GM19397 (cell line): ENCODE results near the gene GRB7.
"Not testable (repeated sequence)": the region's sequence is repeated elsewhere in the genome, so short reads cannot be mapped to it uniquely, and the experiment has no call there.

ENCODE experiments used
- ATAC-seq: cut with Tn5 transposase; IDR thresholded peaks from one replicate; pipeline ENCODE4 v1.9.1; 2021; ENCODE audit warnings: mild to moderate bottlenecking, moderate library complexity; ENCODE audit not compliant: unreplicated experiment

Gene GRB7

DNA sequence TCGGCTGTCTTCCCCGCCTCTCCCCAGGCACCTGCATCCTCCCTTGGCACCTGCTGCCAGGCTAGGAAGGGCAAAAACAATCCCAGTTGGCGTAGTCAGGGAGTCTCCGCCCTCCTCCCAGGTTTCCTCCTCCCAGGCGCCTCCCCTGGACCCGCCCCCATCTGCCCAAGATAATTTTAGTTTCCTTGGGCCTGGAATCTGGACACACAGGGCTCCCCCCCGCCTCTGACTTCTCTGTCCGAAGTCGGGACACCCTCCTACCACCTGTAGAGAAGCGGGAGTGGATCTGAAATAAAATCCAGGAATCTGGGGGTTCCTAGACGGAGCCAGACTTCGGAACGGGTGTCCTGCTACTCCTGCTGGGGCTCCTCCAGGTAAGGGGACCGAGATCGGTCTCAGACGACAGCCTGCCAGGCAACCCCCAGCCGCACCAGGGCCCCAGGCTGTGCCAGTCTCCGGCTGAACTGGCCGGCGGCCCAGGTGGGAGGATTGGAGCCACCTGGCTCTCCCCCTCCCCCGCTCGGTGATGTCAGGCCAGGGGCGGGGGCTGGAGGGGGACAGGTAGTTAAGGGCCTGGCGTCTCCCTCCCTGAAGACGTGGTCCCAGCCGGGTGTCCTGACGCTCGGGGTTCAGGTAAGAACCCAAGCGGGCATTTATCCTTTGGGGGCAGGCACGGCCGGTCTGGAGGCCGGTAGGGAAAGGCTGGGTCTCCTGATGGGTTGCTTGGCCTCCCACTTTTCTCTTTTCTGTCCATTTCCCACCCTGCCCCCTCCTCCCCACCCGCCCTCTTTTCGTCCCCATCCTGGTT, at the start of gene GRB7:
Gene GRB7 (plus strand): TSS at position 179 of the 808 bp plus-strand sequence. CDS start 4,364 bp downstream, outside the sequence.
- ATAC-seq = no peak

DNA sequence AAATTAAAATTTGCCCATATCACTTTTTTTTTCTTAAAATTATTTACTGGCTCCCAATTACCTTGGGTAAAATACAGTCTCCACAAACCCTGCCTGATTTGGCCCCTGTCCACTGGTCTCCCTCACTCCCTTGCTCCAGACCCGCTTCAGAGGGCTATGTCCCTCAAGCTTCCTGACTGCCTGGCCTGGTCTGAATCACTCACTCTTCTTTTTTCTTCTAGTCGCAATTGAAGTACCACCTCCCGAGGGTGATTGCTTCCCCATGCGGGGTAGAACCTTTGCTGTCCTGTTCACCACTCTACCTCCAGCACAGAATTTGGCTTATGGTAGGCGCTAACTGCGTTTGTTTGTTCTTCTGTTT, 49.3 kb upstream of the GRB7 start:
- ATAC-seq = no peak

DNA sequence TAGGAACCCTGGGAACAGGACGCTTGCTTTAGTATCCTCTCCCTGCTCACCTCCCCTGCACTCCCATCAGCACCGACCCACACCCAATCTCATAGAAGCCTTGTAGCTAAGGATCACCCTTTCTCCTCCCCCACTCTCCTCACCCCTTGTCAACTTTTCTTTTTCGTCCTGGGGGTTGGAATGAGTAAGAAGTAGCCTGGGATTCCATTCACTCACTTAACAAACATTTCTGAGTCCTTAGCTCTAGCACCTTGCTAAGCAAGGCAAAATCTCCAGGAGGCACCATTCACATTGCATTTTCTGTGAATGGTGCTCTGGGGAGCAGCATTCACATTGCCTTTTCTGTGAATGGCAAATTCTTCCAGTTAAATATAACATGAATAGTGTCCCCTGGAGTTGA, 48.8 kb upstream of the GRB7 start:
- no peak for ATAC-seq

DNA sequence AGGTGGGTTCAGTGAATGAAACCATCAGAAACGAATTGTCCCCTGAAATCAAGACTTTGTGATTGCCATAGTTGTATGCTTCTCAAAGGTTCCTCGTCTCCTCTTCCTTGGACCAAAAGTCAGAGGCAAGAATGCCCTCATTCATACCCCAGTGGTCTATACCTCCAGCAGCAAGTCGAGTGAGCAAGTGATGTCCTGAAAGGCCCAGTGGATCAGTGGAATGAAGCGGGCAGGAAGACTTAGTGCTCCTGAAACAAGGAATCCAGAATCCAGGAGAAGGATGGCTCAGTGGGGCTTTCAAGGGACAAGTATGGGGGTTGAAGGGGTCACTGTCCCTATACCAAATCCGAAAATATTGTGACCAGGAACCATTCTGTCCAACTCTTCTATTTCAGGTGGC, 43.1 kb upstream of the GRB7 start:
- no peak for ATAC-seq

DNA sequence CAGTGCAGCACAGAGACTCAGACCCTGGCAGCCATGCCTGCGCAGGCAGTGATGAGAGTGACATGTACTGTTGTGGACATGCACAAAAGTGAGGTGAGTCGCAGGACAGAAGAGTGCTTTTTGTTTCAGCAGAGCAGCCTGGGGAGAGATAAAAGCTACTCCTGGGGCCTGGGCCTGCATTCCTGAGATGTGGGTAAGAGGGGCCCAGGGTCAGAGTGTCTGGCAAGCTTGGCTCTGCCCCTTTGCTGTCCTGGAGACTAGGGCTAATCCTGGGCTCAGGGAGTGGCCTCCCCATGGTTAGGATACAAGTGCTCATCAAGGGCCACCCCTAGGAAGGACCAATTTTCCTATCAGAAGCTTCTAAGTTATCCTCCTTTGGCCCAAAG, 42.7 kb upstream of the GRB7 start:
- ATAC-seq = no peak

DNA sequence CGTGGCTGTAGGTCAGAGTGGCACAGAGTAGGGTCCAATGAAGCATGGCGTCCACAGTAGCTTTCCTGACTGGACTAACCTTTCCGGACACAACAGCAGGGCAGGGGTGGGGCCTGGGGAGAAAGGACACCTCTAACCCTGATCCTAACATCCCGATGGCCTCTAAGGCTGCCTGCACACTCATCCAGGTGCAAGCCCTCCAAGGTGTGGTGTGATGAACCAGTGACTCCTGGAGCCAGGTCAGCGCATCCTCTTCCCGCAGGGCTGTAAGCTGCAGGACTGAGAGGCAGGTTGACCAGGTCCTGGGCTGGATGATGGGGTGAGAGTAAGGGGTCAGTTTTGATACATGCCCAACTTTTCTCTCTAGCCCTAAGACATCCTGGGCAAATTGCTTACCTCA, 41.0 kb upstream of the GRB7 start:
- no peak for ATAC-seq

DNA sequence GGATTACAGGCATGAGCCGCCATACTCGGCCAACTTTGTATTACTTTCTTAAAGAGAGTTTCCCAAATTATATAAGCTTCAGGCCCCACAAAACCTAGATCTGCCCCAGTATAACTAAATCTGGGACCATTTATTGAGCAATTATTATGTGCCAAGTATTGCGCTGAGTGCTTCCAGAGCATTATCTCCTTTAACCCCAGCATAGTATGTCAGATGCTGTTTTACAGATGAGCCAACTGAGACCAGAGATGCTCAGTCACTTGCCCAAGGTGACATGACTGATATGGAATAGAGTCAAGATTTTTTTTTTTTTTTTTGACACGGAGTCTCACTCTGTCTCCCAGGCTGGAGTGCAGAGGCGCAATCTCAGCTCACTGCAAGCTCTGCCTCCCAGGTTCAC, 39.8 kb upstream of the GRB7 start:
- no peak for ATAC-seq

DNA sequence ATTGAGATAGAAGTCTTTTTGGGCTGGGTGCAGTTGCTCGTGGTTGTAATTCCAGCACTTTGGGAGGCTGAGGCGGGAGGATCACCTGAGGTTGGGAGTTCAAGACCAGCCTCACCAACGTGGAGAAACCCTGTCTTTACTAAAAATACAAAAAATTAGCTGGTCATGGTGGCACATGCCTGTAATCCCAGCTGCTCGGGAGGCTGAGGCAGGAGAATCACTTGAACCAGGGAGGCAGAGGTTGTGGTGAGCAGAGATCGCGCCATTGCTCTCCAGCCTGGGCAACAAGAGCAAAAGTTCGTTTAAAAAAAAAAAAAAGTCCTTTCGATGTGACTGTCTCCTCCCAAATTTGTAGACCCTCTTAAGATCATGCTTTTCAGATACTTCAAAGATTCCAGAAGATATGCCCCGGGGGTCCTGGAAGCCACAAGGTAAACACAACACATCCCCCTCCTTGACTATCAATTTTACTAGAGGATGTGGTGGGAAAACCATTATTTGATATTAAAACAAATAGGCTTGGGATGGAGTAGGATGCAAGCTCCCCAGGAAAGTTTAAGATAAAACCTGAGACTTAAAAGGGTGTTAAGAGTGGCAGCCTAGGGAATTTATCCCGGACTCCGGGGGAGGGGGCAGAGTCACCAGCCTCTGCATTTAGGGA, 38.5 kb upstream of the GRB7 start:
- not testable (repeated sequence) for ATAC-seq

DNA sequence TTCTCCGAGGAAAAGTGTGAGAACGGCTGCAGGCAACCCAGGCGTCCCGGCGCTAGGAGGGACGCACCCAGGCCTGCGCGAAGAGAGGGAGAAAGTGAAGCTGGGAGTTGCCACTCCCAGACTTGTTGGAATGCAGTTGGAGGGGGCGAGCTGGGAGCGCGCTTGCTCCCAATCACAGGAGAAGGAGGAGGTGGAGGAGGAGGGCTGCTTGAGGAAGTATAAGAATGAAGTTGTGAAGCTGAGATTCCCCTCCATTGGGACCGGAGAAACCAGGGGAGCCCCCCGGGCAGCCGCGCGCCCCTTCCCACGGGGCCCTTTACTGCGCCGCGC, 38.0 kb upstream of the GRB7 start, which contains the start of gene ERBB2:
Gene ERBB2 (plus strand): TSS at position 247 of the 330 bp plus-strand sequence. CDS start 175 bp downstream, outside the sequence.
- no peak for ATAC-seq

DNA sequence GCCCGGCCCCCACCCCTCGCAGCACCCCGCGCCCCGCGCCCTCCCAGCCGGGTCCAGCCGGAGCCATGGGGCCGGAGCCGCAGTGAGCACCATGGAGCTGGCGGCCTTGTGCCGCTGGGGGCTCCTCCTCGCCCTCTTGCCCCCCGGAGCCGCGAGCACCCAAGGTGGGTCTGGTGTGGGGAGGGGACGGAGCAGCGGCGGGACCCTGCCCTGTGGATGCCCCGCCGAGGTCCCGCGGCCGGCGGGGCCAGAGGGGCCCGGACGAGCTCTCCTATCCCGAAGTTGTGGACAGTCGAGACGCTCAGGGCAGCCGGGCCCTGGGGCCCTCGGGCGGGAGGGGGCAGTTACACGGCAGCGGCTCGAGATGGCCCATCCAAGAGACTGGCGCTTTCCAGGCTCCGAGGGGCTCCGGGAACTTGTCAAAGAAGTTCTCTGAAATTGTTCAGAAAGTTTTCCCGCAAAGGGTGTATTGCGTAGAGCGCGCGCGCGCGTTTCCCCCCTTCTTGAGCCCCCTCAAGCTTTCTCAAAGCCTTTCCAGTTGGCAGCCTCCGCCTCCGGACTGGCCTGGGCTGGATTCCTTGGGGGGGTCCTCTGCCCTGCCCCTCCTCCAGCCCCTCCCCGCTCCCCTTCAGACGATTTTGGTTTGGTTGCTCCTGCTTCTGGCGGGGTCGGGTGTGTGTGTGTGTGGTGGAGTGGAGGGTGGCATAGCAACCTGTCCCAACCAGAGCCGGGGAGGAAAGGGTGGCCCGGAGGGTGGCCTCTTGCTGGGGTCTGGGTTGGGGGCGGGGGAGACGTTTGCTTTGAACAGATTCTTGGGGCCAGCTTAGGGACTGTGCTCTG, 37.4 kb upstream of the GRB7 start:
- no peak for ATAC-seq

DNA sequence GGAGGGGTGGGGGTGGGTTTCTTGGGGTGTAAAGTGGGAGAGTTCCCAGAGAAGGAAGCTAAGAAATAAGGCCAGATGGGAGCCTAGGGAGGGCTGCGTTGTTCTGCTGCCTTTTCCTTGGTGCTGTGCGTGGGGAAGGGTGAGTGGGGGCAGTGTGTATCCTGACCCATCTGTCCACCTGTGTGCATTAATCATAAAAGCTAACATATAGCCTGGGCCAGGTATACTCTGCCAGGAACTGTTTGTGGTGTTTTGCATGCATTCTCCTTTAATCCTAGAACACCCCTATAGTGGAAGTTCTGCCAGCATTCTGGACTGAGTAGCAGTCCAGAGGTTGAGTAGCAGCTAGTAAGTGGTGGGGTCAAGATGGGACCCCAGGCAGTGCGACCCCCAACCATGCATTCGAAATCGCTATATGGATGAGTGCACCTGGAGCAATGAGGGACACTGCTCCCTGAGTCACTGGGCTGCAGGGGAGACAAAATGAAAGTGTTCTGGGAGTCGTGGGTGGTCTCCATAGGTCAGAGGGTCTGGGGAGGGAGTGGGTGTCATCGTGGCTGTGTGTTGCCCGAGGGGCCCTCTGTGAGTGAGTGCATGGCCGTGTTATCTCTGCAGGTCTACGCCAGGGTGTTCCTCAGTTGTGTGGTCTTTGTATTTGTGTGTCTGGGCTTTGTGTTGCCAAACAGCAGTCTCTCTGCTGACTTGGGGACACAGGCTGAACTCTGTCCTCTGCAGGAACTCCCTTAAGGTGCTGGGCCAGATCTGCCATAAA, 36.5 kb upstream of the GRB7 start:
- ATAC-seq = no peak

DNA sequence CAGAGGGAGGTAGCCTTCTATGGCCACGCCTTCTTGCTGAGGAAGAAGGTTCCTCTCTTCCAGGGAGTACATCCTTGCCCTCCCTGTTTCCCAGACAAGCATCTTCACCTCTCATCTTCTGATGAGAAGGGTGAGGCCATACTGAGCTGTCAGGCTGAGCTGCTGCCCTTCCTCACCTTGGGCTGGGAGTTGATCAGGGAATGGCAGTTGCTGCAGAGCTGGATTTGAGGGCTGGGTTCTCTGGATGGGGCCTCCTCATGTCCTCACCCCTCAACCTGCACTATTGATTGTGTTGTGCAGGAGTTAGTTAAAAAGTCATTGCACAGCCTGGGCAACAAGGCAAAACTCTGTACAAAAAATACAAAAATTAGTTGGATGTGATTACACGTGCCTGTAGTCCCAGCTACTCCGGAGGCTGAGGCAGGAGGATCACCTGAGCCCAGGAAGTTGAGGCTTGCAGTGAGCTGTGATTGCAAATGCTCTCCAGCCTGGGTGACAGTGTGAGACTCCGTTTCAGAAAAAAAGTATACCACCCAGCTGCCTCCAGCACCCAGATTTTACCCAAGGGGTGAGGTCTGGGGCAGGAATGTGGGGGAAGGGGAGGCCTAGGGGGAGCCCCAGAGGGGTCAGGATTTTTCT, 35.8 kb upstream of the GRB7 start:
- no peak for ATAC-seq

DNA sequence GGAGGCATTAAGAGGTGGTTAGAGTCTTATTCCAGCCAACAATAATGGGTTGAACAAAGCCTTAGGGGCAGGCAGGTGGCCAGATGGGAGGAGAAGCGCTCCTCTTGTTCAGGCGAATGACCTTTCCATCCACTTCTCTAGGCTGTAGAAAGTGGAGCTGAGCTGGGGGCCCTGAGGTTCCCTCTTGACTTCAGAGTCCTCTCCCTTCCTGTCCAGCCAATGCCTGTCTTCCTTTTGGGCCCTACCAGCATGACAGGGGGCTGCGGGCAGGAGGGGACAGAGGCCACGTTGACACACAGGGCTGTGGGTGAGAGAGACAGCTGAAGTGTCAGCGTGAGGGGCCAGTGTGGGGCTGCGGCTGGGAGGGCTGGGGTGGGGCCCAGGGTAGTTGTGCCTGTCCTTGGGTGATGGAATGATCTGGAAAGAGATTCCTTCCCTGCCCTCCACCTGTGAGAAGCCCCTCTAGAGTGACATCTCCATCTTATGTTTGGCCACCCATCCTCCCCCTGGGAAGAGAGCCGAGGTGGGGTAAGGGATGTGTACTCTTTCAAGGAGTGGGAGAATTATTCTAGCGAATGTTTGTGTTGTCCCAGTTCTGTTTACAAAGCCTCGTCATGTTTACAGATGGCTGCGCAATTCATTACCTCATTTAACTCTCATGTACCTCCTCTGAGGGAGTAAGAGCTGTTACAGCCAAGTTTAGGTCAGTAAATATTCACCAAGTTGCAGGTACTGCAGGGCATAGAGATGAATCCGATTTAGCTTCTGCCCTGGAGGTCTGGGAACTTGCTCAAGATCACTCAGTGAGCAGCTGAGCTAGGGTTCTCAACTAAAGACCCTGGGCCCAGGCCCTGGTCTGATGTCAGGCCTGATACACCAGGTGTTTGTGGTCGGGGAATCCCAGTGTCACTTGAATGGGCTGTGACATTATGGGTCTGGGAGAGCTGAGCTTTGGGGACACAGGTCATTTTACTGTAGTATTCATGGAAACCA, 34.5 kb upstream of the GRB7 start:
- no peak for ATAC-seq

DNA sequence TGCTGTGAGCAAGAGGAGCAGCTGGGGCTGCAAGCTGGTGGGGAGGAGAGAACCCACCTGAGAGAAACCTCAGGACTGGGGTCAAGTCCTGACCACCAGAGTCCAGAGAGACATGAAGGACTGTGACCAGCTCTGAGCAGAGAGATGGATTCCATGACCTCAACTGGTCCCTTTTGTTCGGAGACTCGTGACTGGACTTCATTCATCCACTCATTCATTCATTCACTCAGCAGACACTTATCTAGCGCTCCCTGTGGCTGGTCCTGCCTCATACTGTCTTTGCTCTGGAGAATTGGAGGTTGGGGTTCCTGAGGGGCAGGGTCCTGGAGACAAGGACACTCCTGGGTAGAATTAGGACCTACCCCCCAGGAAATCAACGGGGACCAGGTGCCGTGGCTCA, 33.8 kb upstream of the GRB7 start:
- ATAC-seq = no peak

DNA sequence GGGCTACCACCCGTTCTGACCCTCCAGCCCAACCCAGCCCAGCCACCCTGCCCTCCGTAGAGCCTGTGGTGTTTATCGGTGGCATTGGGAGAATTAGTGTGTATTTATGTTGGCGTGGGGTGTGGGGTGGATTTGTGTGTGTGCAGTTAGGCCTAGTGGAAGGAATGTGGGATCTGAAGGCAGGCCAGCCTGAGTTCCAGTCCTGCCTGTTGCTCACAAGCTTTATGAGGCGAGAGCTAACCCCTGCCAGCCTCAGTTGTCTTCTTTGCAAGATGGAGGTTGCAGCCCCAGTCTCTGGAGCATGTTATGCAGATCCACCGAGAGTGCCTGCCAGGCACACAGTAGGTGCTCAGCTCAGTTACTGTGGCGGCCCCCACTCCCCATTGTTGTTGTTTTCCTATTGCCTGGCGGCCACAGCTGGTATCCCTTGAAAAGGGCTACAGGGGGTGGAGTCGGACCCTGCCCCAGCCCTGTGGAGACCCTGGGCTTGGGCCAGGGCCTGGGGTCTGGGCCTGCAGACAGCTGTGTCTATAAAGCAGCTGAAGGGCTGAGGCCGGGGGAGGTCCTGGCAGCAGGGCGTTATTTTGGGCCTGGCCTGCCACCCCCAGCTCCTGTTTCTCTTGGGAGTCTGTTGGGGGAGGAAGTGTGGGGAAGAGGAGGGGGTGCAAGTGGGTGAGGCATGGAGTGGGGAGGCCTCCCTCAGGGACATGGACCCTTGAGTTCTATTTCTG, 32.8 kb upstream of the GRB7 start:
- ATAC-seq = no peak

DNA sequence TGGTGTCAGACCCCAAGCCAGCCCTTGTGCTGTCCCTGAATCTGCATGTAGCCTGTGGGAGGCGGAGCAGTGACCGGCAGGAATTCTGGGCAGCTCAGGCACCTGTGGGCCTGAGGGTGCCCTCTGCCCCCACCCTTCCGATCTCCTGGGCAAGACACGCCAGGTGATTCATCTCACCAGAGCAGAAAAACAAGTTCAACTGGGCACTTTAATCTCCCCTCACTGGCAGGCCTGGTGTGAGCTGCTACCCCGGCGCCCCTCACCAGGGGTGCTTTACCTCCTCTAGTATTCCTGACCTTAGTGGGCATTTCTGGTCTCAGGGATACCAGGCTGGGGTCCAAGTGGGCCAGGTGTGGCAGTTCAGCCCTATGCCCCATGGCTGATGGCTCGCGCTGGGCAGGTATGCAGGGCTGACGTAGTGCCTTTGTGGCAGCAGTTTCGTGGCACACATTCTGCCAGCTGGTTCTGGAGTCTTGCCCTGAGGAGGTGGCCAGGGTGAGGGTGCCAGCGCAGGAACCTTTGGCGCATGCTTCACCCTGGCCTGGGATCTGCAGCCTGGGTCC, 31.9 kb upstream of the GRB7 start:
- no peak for ATAC-seq

DNA sequence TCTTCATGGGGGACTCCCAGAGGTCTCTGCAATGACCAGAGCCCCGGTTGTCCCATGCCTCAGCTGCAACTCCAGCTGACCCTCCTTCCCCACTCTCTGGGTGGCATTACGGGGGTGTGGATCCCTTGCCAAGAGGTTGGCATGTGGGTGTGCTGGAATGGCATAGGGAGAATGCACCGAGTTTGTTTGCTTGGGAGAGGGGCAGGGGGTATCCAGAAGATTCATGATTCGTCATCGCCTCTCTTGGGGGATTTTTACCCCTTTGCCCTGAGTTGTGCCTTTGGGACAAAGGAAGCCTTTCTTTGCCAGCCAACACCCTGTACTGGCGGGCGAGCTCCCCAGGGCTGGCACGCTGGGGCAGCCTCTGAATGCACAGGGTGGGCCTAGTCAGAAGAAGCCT, 31.4 kb upstream of the GRB7 start:
- no peak for ATAC-seq

DNA sequence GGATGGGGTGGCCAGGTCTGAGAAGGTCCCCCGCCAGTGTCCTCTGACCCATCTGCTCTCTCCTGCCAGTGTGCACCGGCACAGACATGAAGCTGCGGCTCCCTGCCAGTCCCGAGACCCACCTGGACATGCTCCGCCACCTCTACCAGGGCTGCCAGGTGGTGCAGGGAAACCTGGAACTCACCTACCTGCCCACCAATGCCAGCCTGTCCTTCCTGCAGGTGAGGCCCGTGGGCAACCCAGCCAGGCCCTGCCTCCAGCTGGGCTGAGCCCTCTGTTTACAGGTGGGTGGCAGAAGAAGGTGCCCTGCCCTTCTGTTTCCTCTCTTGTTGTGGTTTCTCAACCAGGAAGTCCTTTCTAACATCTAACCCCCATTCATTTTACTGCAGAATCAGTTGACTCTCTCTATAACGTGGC, 30.8 kb upstream of the GRB7 start:
- ATAC-seq = no peak
